Measurements from ENCODE around the gene GEMIN4.
"Not testable (repeated sequence)": the region's sequence is repeated elsewhere in the genome, so short reads cannot be mapped to it uniquely, and the experiment has no call there.

GEMIN4 gene

DNA sequence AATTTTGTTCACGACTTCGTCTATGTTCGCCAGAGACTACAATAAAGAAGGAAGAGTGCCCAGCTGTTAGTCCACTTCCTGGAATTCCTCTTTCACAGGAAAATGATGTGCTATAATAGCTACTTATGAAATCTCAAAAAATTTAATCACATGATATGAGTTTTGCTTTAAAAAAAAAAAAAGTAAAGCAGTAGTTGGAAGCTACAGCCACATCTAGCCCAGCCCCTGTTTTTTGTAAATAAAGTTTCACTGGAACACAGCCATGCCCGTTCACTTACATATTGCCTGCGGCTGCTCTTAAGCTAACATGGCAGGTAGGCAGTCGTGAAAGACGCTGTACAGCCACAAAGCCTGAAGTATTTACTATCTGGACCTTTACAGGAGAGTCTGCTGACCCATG is 52.7 kb downstream of the GEMIN4 start:
- no peak for DNase-seq

- not testable (repeated sequence) for DNase-seq
Measured at GRCh38 chr17:698096-698495, 54.0 kb downstream of the GEMIN4 start.

- no peak for DNase-seq
Measured at GRCh38 chr17:697682-698081, 54.4 kb downstream of the GEMIN4 start.

DNA sequence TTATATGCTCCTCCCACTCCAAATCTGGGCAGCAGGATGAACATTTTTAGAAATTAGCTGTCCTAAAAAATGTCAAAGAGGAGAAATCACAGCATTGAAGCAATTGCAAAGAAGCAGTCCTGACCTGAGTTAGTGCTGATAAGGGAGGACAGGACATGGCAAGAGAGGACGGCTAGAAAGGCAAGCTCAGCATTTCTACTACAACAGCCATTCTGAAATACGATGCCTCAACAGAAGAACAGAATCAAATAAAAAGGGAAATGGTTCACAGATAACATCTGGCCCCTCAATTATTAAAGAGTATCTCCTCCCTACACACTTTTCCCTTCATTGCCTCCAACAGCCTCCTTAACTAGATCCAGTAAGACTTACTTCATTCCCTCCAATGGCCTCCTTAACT is 55.7 kb downstream of the GEMIN4 start:
- DNase-seq: no peak

Measured in T-helper 2 cell (primary cell).